Chondrocyte (in vitro differentiated cells): ENCODE results near the gene HELZ. TPM values are rescaled to one million over a fixed set of nuclear protein-coding genes. Genes with fewer than 3 reads are reported as not detected.

Experiments used
- DNase-seq: peaks from one replicate; pipeline ENCODE4 v3.0.0; 2021; ENCODE audit warnings: mixed read lengths, low spot score
- H3K27ac Mint-ChIP-seq: one replicate; pipeline ENCODE4 v1.8.0; 2021; ENCODE audit warnings: mild to moderate bottlenecking, moderate library complexity, mixed read lengths; ENCODE audit not compliant: unreplicated experiment
- H3K27me3 Mint-ChIP-seq: 2 replicates; pipeline ENCODE4 v1.8.0; 2021; ENCODE audit warnings: low read depth, mixed read lengths
- H3K36me3 Mint-ChIP-seq: 2 replicates; pipeline ENCODE4 v1.8.0; 2021; ENCODE audit warnings: low read depth, mixed read lengths
- H3K4me1 Mint-ChIP-seq: 2 replicates; pipeline ENCODE4 v1.8.0; 2021; ENCODE audit warnings: low read depth, mild to moderate bottlenecking, mixed read lengths
- H3K4me3 Mint-ChIP-seq: one replicate; pipeline ENCODE4 v1.8.0; 2021; ENCODE audit warnings: mild to moderate bottlenecking, moderate library complexity, mixed read lengths; ENCODE audit not compliant: unreplicated experiment
- H3K9me3 Mint-ChIP-seq: 2 replicates; pipeline ENCODE4 v1.8.0; 2021; ENCODE audit warnings: low read depth, mixed read lengths
- CTCF ChIP-seq: fragments of 200-600 bp; sonication (generic); IDR thresholded peaks from 2 replicates; pipeline ENCODE4 v1.5.0; 2021; ENCODE audit warnings: antibody characterized with exemption, mild to moderate bottlenecking, moderate library complexity
- total RNA-seq: library from RNA; stranded (reverse); gene quantifications from 3 replicates; pipeline ENCODE4 v1.2.1, GENCODE V29; 2021

HELZ gene
- total RNA-seq, 1 donor from 2014 or later = 55.8 TPM

- no peak for DNase-seq
- no peak for TF ChIP-seq CTCF
- Mint-ChIP-seq H3K4me1 (peaks cover 6% of the 10 kb centered on the region), H3K27ac (no peak overlapping the region), H3K36me3 (peaks cover 7% of the 10 kb centered on the region), H3K4me3 (no peak overlapping the region), H3K9me3 (no peaks in the 10 kb centered on the region), H3K27me3 (no peaks in the 10 kb centered on the region)
These were observed 165.5 kb downstream of the HELZ start for GRCh38 chr17:67079491-67079890.

- peaks cover 5% of the 10 kb centered on the region for H3K36me3 Mint-ChIP-seq
- no peaks in the 10 kb centered on the region for H3K27me3 Mint-ChIP-seq
- no peak overlapping the region for H3K4me3 Mint-ChIP-seq
- no peak overlapping the region for H3K27ac Mint-ChIP-seq
- TF ChIP-seq CTCF = no peak
- H3K4me1 Mint-ChIP-seq = peaks cover 6% of the 10 kb centered on the region
- DNase-seq = no peak
- no peaks in the 10 kb centered on the region for H3K9me3 Mint-ChIP-seq
These were observed 166.7 kb downstream of the HELZ start for GRCh38 chr17:67078292-67078691.

- DNase-seq = no peak
- peaks cover 6% of the 10 kb centered on the region for H3K4me1 Mint-ChIP-seq
- no peaks in the 10 kb centered on the region for H3K27me3 Mint-ChIP-seq
- H3K9me3 Mint-ChIP-seq = no peaks in the 10 kb centered on the region
- no peak overlapping the region for H3K4me3 Mint-ChIP-seq
- peaks cover 8% of the 10 kb centered on the region for H3K36me3 Mint-ChIP-seq
- no peak overlapping the region for H3K27ac Mint-ChIP-seq
- TF ChIP-seq CTCF = no peak
These were observed 168.7 kb downstream of the HELZ start for GRCh38 chr17:67076290-67076689.

GRCh38 chr17:67074781-67075180, 170.2 kb downstream of the HELZ start:
- peaks cover 8% of the 10 kb centered on the region for H3K36me3 Mint-ChIP-seq
- H3K27ac Mint-ChIP-seq = no peak overlapping the region
- no peak for DNase-seq
- peaks cover 6% of the 10 kb centered on the region for H3K4me1 Mint-ChIP-seq
- H3K9me3 Mint-ChIP-seq = no peaks in the 10 kb centered on the region
- TF ChIP-seq CTCF = no peak
- no peaks in the 10 kb centered on the region for H3K27me3 Mint-ChIP-seq
- H3K4me3 Mint-ChIP-seq = no peak overlapping the region

DNA sequence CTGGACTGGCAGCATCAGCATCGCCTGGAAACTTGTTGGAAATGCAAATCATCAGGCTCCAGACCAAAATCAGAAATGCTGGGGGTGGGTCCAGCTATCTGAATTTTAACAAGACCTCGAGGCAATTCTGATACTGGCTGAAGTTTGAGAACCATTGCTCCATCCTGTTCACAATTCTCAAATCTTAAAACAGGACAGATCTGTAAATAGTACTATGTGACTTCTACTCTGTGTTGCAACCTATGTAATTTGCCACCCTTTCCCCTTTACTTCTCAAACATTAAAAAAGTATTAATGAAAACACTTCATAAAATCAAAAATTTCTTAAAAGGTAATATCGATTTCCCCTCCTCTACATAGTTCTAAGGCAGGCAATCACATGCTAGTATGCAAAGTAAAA, 172.1 kb downstream of the HELZ start:
- no peak for TF ChIP-seq CTCF
- peaks cover 6% of the 10 kb centered on the region for H3K36me3 Mint-ChIP-seq
- peaks cover 6% of the 10 kb centered on the region for H3K4me1 Mint-ChIP-seq
- H3K9me3 Mint-ChIP-seq = no peaks in the 10 kb centered on the region
- H3K27ac Mint-ChIP-seq = no peak overlapping the region
- DNase-seq = no peak
- H3K4me3 Mint-ChIP-seq = no peak overlapping the region
- no peaks in the 10 kb centered on the region for H3K27me3 Mint-ChIP-seq
